NT2/D1 (cell line): Measurements from ENCODE around the gene PCDH19.

ENCODE experiments used
- SUZ12 ChIP-seq: IDR thresholded peaks from 2 replicates; pipeline ENCODE4 v1.6.1; 2011; ENCODE audit not compliant: insufficient read length, insufficient read depth; ENCODE audit errors: extremely low read depth
- YY1 ChIP-seq: IDR thresholded peaks from 2 replicates; pipeline ENCODE4 v1.6.1; 2011; ENCODE audit not compliant: insufficient read length, insufficient read depth

- no peak for TF ChIP-seq SUZ12
- no peak for TF ChIP-seq YY1
Observed at GRCh38 chrX:100407147-100407783, 2.8 kb downstream of the PCDH19 start.
